Testis (tissue), 3 donors: Measurements from ENCODE around the gene IL23A. TPM values are rescaled to one million over a fixed set of nuclear protein-coding genes. Genes with fewer than 3 reads are reported as not detected.
"Not testable (repeated sequence)": the region's sequence is repeated elsewhere in the genome, so short reads cannot be mapped to it uniquely, and the experiment has no call there.

Experiments used
- DNase-seq: peaks from one replicate; pipeline ENCODE4 v3.0.0-alpha.2; 2019
- H3K27ac ChIP-seq, 2 donors: fragments of 200-600 bp; sonication (generic); one replicate each; pipeline ENCODE4 v1.5.1; 2019
- H3K27me3 ChIP-seq: fragments of 200-600 bp; sonication (generic); one replicate; pipeline ENCODE4 v1.5.1; 2019
- H3K36me3 ChIP-seq: fragments of 200-600 bp; sonication (generic); one replicate; pipeline ENCODE4 v1.5.1; 2017; ENCODE audit warnings: low read depth; ENCODE audit errors: missing control alignments
- H3K4me1 ChIP-seq: fragments of 200-600 bp; sonication (generic); one replicate; pipeline ENCODE4 v1.5.1; 2019
- H3K4me3 ChIP-seq, 2 donors: fragments of 200-600 bp; sonication (generic); one replicate each; pipeline ENCODE4 v1.5.1; 2017 to 2019
- H3K9me3 ChIP-seq: fragments of 200-600 bp; sonication (generic); one replicate; pipeline ENCODE4 v1.5.1; 2017
- CTCF ChIP-seq, 3 experiments: fragments of 450-650 bp in 2 of 3; fragments of 200-600 bp in 1 of 3; sonication (generic) in 1 of 3; IDR thresholded peaks; one replicate each; pipeline ENCODE4 v1.5.1; 2016 to 2019; ENCODE audit warnings: antibody characterized with exemption in 3 of 3, mild to moderate bottlenecking in 2 of 3, moderate library complexity in 1 of 3
- POLR2A ChIP-seq: fragments of 450-650 bp; IDR thresholded peaks from one replicate; pipeline ENCODE4 v1.6.1; 2017; ENCODE audit warnings: antibody characterized with exemption, mild to moderate bottlenecking, moderate library complexity
- WGBS, 2 donors: methylation state at CpG; one replicate each; pipeline ENCODE4 v1.1.5; 2018; 5-methylcytosine and 5-hydroxymethylcytosine counted together
- intact Hi-C: fragments of 100-400 bp; cut with DNase I; formaldehyde crosslinking; loops from one replicate; pipeline ENCODE4 v1.15.1; 2023; ENCODE audit warnings: low total_unique reads
- polyA plus RNA-seq: library from polyadenylated mRNA; stranded (reverse); fragments of 350-450 nt; fragmentation: Illumina TruSeq; extraction: RNeasy Lipid Tissue Mini Kit (QIAGEN cat#74804); gene quantifications from one replicate; pipeline ENCODE4 v1.2.3, GENCODE V29; 2014; ENCODE audit warnings: low read depth, low replicate concordance; ENCODE audit not compliant: insufficient read depth
- total RNA-seq, 2 donors: library from RNA; depleted of rRNA; stranded (reverse); fragments of >200 nt; gene quantifications; one replicate each; pipeline ENCODE4 v1.2.3, GENCODE V29; 2016

The IL23A gene
- total and polyA plus RNA-seq, 3 donors from 2014 or later: 8.1 to 34.9 (median 8.4) TPM

GRCh38 chr12:56337753-56338251, 882 bp upstream of the IL23A start:
- H3K4me1 ChIP-seq: no peaks in the 10 kb centered on the region
- TF ChIP-seq CTCF (IDR thresholded peaks at IDR 0.05) (no peak), POLR2A (no peak)
- H3K27me3 ChIP-seq: no peaks in the 10 kb centered on the region
- intact Hi-C loops: no loop called here
- 85 to 86% methylated on average over 8 of the region's 8 CpGs for WGBS, 2 donors
- no peaks in the 10 kb centered on the region for H3K9me3 ChIP-seq
- DNase-seq: no peak
- no peaks in the 10 kb centered on the region for H3K36me3 ChIP-seq
- no peak overlapping the region for H3K4me3 ChIP-seq
- H3K27ac ChIP-seq: no peak overlapping the region

- 60 to 83% methylated on average over 1 of the region's 1 CpG for WGBS, 2 donors
- Histone ChIP-seq H3K27me3 (no peaks in the 10 kb centered on the region), H3K27ac (no peak overlapping the region), H3K4me3 (no peak overlapping the region), H3K9me3 (no peaks in the 10 kb centered on the region), H3K36me3 (no peaks in the 10 kb centered on the region), H3K4me1 (no peaks in the 10 kb centered on the region)
- intact Hi-C loops: no loop called here
- DNase-seq: no peak
- TF ChIP-seq POLR2A: no peak
- TF ChIP-seq CTCF (IDR thresholded peaks at IDR 0.05): no peak
Observed at GRCh38 chr12:56339158-56339422, 406 bp downstream of the IL23A start.

GRCh38 chr12:56341616-56342015, 2.9 kb downstream of the IL23A start:
- Histone ChIP-seq H3K27me3 (no peaks in the 10 kb centered on the region), H3K4me1 (no peaks in the 10 kb centered on the region), H3K9me3 (no peaks in the 10 kb centered on the region), H3K27ac (no peak overlapping the region), H3K4me3 (no peak overlapping the region), H3K36me3 (no peaks in the 10 kb centered on the region)
- WGBS, 2 donors: 38 to 42% methylated on average over 1 of the region's 1 CpG
- DNase-seq: no peak
- no peak for TF ChIP-seq POLR2A
- TF ChIP-seq CTCF (IDR thresholded peaks at IDR 0.05): no peak
- intact Hi-C loops: no loop called here

- H3K27ac ChIP-seq, H3K4me3 ChIP-seq, H3K36me3 ChIP-seq, H3K27me3 ChIP-seq, intact Hi-C loops, DNase-seq, H3K4me1 ChIP-seq, H3K9me3 ChIP-seq: not testable (repeated sequence)
- 92 to 100% methylated on average over 2 of the region's 2 CpGs for WGBS, 2 donors
Observed at GRCh38 chr12:56342290-56342689, 3.6 kb downstream of the IL23A start.

GRCh38 chr12:56346675-56347074, 8.0 kb downstream of the IL23A start:
- no peaks in the 10 kb centered on the region for H3K27me3 ChIP-seq
- WGBS, 2 donors: 75 to 82% methylated on average over 7 of the region's 7 CpGs
- no peak overlapping the region for H3K4me3 ChIP-seq

GRCh38 chr12:56347255-56347654, 8.6 kb downstream of the IL23A start:
- H3K4me1 ChIP-seq, H3K9me3 ChIP-seq, H3K36me3 ChIP-seq, intact Hi-C loops, H3K27ac ChIP-seq, H3K4me3 ChIP-seq, DNase-seq, H3K27me3 ChIP-seq: not testable (repeated sequence)
- 86 to 93% methylated on average over 9 of the region's 9 CpGs for WGBS, 2 donors

More at GRCh38 chr12:56346675-56347074, 8.0 kb downstream of the IL23A start:
- Histone ChIP-seq H3K36me3 (no peaks in the 10 kb centered on the region), H3K4me1 (no peaks in the 10 kb centered on the region), H3K27ac (no peak overlapping the region), H3K9me3 (no peaks in the 10 kb centered on the region)
- intact Hi-C loops: no loop called here
- TF ChIP-seq CTCF (IDR thresholded peaks at IDR 0.05) (no peak), POLR2A (no peak)
- DNase-seq: no peak
